Keratinocyte (primary cell): ENCODE results near the gene DNAH3. TPM values are rescaled to one million over a fixed set of nuclear protein-coding genes. Genes with fewer than 3 reads are reported as not detected.

Experiments
- DNase-seq: peaks from one replicate; pipeline ENCODE4 v3.0.0-alpha.2; 2011; ENCODE audit warnings: low read depth, missing footprints, low spot score
- FAIRE-seq: peaks from 2 replicates; lab custom pipeline; 2011; peaks lifted over from hg19 to GRCh38; lab: Jason Lieb, UNC
- H2AFZ ChIP-seq: 2 replicates; pipeline ENCODE4 v1.6.0; 2012; ENCODE audit warnings: low read length, control low read depth, inconsistent platforms; ENCODE audit not compliant: control insufficient read depth
- H3K27ac ChIP-seq: 2 replicates; pipeline ENCODE4 v1.5.1; 2011; ENCODE audit warnings: low read length; ENCODE audit not compliant: control insufficient read depth, insufficient read depth
- H3K27me3 ChIP-seq: 3 replicates; pipeline ENCODE4 v1.6.0; 2011; ENCODE audit warnings: low read length; ENCODE audit not compliant: control insufficient read depth, insufficient read depth; ENCODE audit errors: extremely low read depth
- H3K36me3 ChIP-seq, 2 experiments: 2 replicates in 1 of 2; 3 replicates in 1 of 2; pipeline ENCODE4 v1.5.1; 2011; ENCODE audit warnings: low read length in 2 of 2, mild to moderate bottlenecking in 1 of 2; ENCODE audit not compliant: control insufficient read depth in 2 of 2, insufficient read depth in 2 of 2; ENCODE audit errors: extremely low read depth in 1 of 2
- H3K4me1 ChIP-seq: 3 replicates; pipeline ENCODE4 v1.5.1; 2011; ENCODE audit warnings: low read length; ENCODE audit not compliant: control insufficient read depth, insufficient read depth; ENCODE audit errors: extremely low read depth
- H3K4me2 ChIP-seq: 3 replicates; pipeline ENCODE4 v1.6.0; 2011; ENCODE audit warnings: low read depth, low read length; ENCODE audit not compliant: control insufficient read depth, insufficient read depth; ENCODE audit errors: extremely low read depth
- H3K4me3 ChIP-seq, 3 experiments: fragments of 200-600 bp in 1 of 3; sonication (generic) in 1 of 3; 2 replicates in 2 of 3; 3 replicates in 1 of 3; pipeline ENCODE4 v1.5.1; 2011 to 2016; ENCODE audit warnings: low read length in 3 of 3, mild to moderate bottlenecking in 3 of 3, control low read depth in 2 of 3, inconsistent platforms in 1 of 3, low read depth in 1 of 3, mixed read lengths in 1 of 3, mixed run types in 1 of 3, moderate library complexity in 1 of 3; ENCODE audit not compliant: control insufficient read depth in 2 of 3, insufficient read depth in 2 of 3; ENCODE audit errors: extremely low read depth in 1 of 3
- H3K79me2 ChIP-seq: 2 replicates; pipeline ENCODE4 v1.6.0; 2012; ENCODE audit warnings: low read length; ENCODE audit not compliant: control insufficient read depth, insufficient read depth
- H3K9ac ChIP-seq: 3 replicates; pipeline ENCODE4 v1.6.0; 2011; ENCODE audit warnings: low read length; ENCODE audit not compliant: control insufficient read depth, insufficient read depth; ENCODE audit errors: extremely low read depth
- H3K9me1 ChIP-seq: 3 replicates; pipeline ENCODE4 v1.6.0; 2011; ENCODE audit warnings: low read length; ENCODE audit not compliant: control insufficient read depth, insufficient read depth; ENCODE audit errors: extremely low read depth
- H3K9me3 ChIP-seq: 2 replicates; pipeline ENCODE4 v1.5.1; 2012; ENCODE audit warnings: low read depth, low read length; ENCODE audit not compliant: control insufficient read depth
- H4K20me1 ChIP-seq: 3 replicates; pipeline ENCODE4 v1.6.0; 2011; ENCODE audit warnings: low read length; ENCODE audit not compliant: control insufficient read depth, insufficient read depth; ENCODE audit errors: extremely low read depth
- EZH2 ChIP-seq: IDR thresholded peaks from one replicate; pipeline ENCODE4 v1.6.1; 2012; ENCODE audit warnings: inconsistent platforms, mild to moderate bottlenecking, low read length, moderate library complexity
- dilution Hi-C: fragments of 300-500 bp; cut with MboI; formaldehyde crosslinking; loops from one replicate; pipeline ENCODE4 v1.7.0; 2020; ENCODE audit warnings: low sequenced_read_pairs; ENCODE audit not compliant: extremely low pct_ligation_motif_present
- polyA plus RNA-seq, 5 experiments: library from polyadenylated mRNA; depleted of rRNA in 3 of 5; stranded (reverse) in 3 of 5; stranded (forward) in 1 of 5; unstranded in 1 of 5; fragments of >200 nt; gene quantifications; 1 replicate in 1 of 5; 2 replicates in 3 of 5; 3 replicates in 1 of 5; pipeline versions ENCODE4 v1.2.1 to v1.2.3, GENCODE V29; 2011 to 2012; ENCODE audit warnings: missing spikeins in 2 of 5, low read depth in 1 of 5, low replicate concordance in 1 of 5
- TF ChIP-seq, protein P1 (sequence below), 3 experiments: IDR thresholded peaks in 1 of 3; conservative IDR thresholded peaks in 1 of 3; optimal IDR thresholded peaks in 1 of 3; 2 replicates in 2 of 3; 3 replicates in 1 of 3; pipeline versions ENCODE3 to v1.5.1; 2011; ENCODE audit warnings: low read length in 3 of 3, mild to moderate bottlenecking in 3 of 3, moderate library complexity in 2 of 3, control low read depth in 1 of 3, inconsistent platforms in 1 of 3; ENCODE audit not compliant: insufficient read depth in 2 of 3; ENCODE audit errors: extremely low read depth in 1 of 3

Gene DNAH3
- polyA plus RNA-seq, 1 donor (not counting 4 experiments of a cell fraction or from before 2014, with no cell fraction given): 1.2 TPM

DNA sequence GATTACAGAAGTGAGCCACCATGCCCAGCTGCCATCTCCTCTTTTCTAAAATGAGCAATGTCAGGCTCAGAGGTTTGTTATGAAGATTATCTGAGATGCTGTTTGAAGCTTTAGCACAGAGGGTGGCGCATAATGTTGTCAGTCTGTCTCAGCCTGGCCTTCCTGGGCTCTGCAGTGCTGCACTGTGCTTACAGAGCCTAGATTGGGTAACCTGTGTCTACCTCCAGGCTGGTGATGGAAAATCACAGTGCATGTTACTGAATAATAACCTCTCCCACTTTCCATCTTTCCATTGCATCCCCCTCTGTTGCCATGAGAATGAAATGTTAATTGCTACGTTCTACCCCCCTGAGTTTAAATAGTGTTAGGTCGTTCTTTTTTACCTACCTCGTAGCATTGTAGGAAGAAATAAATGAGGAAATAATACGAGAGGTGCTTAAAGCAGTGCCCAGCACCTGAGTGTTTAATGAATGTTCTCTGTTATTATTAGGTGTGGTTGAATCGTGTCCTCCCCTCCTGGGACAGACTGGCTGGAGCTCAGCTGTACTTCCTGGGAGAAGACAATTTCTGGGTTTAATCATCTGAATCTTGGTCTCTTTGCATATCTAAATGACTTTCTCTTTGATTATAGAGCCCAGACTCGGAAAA is 14.0 kb upstream of the DNAH3 start:
- H4K20me1 ChIP-seq: no peaks in the 10 kb centered on the region
- no peak overlapping the region for H3K9ac ChIP-seq
- dilution Hi-C loops: no loop called here
- H3K27me3 ChIP-seq: no peaks in the 10 kb centered on the region
- H2AFZ ChIP-seq: no peak overlapping the region
- H3K27ac ChIP-seq: no peak overlapping the region
- TF ChIP-seq EZH2: no peak
- TF ChIP-seq, protein P1, sequence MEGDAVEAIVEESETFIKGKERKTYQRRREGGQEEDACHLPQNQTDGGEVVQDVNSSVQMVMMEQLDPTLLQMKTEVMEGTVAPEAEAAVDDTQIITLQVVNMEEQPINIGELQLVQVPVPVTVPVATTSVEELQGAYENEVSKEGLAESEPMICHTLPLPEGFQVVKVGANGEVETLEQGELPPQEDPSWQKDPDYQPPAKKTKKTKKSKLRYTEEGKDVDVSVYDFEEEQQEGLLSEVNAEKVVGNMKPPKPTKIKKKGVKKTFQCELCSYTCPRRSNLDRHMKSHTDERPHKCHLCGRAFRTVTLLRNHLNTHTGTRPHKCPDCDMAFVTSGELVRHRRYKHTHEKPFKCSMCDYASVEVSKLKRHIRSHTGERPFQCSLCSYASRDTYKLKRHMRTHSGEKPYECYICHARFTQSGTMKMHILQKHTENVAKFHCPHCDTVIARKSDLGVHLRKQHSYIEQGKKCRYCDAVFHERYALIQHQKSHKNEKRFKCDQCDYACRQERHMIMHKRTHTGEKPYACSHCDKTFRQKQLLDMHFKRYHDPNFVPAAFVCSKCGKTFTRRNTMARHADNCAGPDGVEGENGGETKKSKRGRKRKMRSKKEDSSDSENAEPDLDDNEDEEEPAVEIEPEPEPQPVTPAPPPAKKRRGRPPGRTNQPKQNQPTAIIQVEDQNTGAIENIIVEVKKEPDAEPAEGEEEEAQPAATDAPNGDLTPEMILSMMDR (optimal IDR thresholded peaks at IDR 0.05 in 1 of 3, IDR thresholded peaks at IDR 0.05 in 1 of 3, conservative IDR thresholded peaks at IDR 0.05 in 1 of 3; ENCODE audit: extremely low read depth in 1 of 3, insufficient read depth in 2 of 3, low read length in 3 of 3): no peak
- FAIRE-seq: no peak
- H3K9me1 ChIP-seq: no peaks in the 10 kb centered on the region
- H3K4me1 ChIP-seq: peaks cover 11% of the 10 kb centered on the region
- H3K4me2 ChIP-seq: no peak overlapping the region
- no peak for DNase-seq
- peaks cover 27% of the 10 kb centered on the region for H3K79me2 ChIP-seq
- H3K36me3 ChIP-seq: peaks cover 11 to 34% of the 10 kb centered on the region in 2 experiments
- no peak overlapping the region for H3K4me3 ChIP-seq
- H3K9me3 ChIP-seq: no peaks in the 10 kb centered on the region

DNA sequence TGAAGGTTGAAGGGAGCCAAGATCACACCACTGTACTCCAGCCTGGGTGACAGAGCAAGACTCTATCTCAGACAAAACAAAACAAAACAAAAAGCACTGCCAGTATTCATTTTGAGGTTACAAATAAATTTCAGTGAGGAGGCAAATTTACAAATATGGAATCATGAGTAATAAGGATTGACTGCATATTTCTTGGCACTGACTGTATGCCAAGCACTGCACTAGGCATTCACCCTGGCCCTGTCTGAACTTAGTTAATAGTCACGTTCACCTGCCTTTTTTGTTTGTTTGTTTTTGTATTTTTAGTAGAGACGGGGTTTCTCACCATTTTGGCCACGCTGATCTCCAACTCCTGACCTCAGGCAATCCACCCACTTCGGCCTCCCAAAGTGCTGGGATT is 12.9 kb upstream of the DNAH3 start:
- no peak overlapping the region for H3K4me3 ChIP-seq
- FAIRE-seq (no peak), DNase-seq (no peak)
- H3K27ac ChIP-seq: no peak overlapping the region
- no peaks in the 10 kb centered on the region for H3K27me3 ChIP-seq
- no peak overlapping the region for H2AFZ ChIP-seq
- dilution Hi-C loops: no loop called here
- no peaks in the 10 kb centered on the region for H3K9me3 ChIP-seq
- H4K20me1 ChIP-seq: no peaks in the 10 kb centered on the region
- no peak overlapping the region for H3K9ac ChIP-seq
- H3K4me1 ChIP-seq: peaks cover 16% of the 10 kb centered on the region
- H3K4me2 ChIP-seq: no peak overlapping the region
- TF ChIP-seq, protein P1 (optimal IDR thresholded peaks at IDR 0.05 in 1 of 3, IDR thresholded peaks at IDR 0.05 in 1 of 3, conservative IDR thresholded peaks at IDR 0.05 in 1 of 3; ENCODE audit: extremely low read depth in 1 of 3, insufficient read depth in 2 of 3, low read length in 3 of 3): no peak
- TF ChIP-seq EZH2: no peak
- H3K9me1 ChIP-seq: no peaks in the 10 kb centered on the region
- H3K79me2 ChIP-seq: peaks cover 36% of the 10 kb centered on the region
- peaks cover 10 to 34% of the 10 kb centered on the region in 2 experiments for H3K36me3 ChIP-seq
